HEK293 (cell line): ENCODE results near the gene AOC2.

Experiments
- CTCF ChIA-PET: fragments of 350-600 bp; formaldehyde crosslinking; extraction: SDS; loops from one replicate; lab custom pipeline; 2021; ENCODE audit warnings: antibody characterized with exemption; lab: Yijun Ruan, JAX
- POLR2A ChIA-PET: fragments of 300-600 bp; formaldehyde crosslinking; extraction: SDS; loops from one replicate; lab custom pipeline; 2020; ENCODE audit warnings: antibody characterized with exemption, inconsistent platforms; lab: Yijun Ruan, JAX
- H3K27ac ChIP-seq: fragments of 200-500 bp; sonication (Bioruptor generic); 2 replicates; pipeline ENCODE4 v1.5.1; 2014; ENCODE audit warnings: low read depth, low read length, control low read depth, inconsistent platforms; ENCODE audit errors: extremely low read depth
- H3K36me3 ChIP-seq, 2 experiments: fragments of 200-500 bp in 1 of 2; sonication (Bioruptor generic) in 1 of 2; 1 replicate in 1 of 2; 2 replicates in 1 of 2; pipeline ENCODE4 v1.5.1; 2014 to 2017; ENCODE audit warnings: inconsistent platforms in 2 of 2, low read length in 2 of 2; ENCODE audit not compliant: control insufficient read depth in 2 of 2, insufficient read depth in 1 of 2
- H3K4me1 ChIP-seq: fragments of 200-500 bp; sonication (Bioruptor generic); 2 replicates; pipeline ENCODE4 v1.5.1; 2014; ENCODE audit warnings: mild to moderate bottlenecking, low read length, inconsistent platforms; ENCODE audit not compliant: control insufficient read depth, insufficient read depth
- H3K4me3 ChIP-seq: 2 replicates; pipeline ENCODE4 v1.5.1; 2011; ENCODE audit warnings: low read depth, mild to moderate bottlenecking, control low read depth, low read length, moderate library complexity
- H3K9me3 ChIP-seq: fragments of 200-500 bp; sonication (Bioruptor generic); 2 replicates; pipeline ENCODE4 v1.5.1; 2014; ENCODE audit warnings: low read depth, low read length, inconsistent platforms; ENCODE audit not compliant: control insufficient read depth, insufficient read depth
- MEIS1 ChIP-seq: sonication (generic); formaldehyde crosslinking; IDR thresholded peaks from 2 replicates; pipeline ENCODE4 v1.8.1; 2022; ENCODE audit warnings: missing genetic modification reagents, mild to moderate bottlenecking, borderline replicate concordance
- ZBTB26 ChIP-seq: fragments of 450-650 bp; formaldehyde crosslinking; optimal IDR thresholded peaks from 2 replicates; pipeline ENCODE3; 2016; ENCODE audit warnings: missing biosample characterization, mild to moderate bottlenecking, missing genetic modification characterization
- ZNF112 ChIP-seq: fragments of 450-650 bp; formaldehyde crosslinking; IDR thresholded peaks from 2 replicates; pipeline ENCODE4 v1.5.0; 2017; ENCODE audit warnings: missing biosample characterization, missing genetic modification characterization
- ZNF148 ChIP-seq: fragments of 450-650 bp; formaldehyde crosslinking; IDR thresholded peaks from 2 replicates; pipeline ENCODE4 v1.5.0; 2017; ENCODE audit warnings: missing biosample characterization, missing genetic modification characterization, borderline replicate concordance
- ZNF157 ChIP-seq: fragments of 450-650 bp; formaldehyde crosslinking; IDR thresholded peaks from 2 replicates; pipeline ENCODE4 v1.5.1; 2016; ENCODE audit warnings: missing biosample characterization, missing genetic modification characterization
- ZNF2 ChIP-seq: fragments of 450-650 bp; formaldehyde crosslinking; IDR thresholded peaks from 2 replicates; pipeline ENCODE4 v1.5.1; 2016; ENCODE audit warnings: missing biosample characterization, missing genetic modification characterization
- ZNF202 ChIP-seq: fragments of 450-650 bp; formaldehyde crosslinking; IDR thresholded peaks from 2 replicates; pipeline ENCODE4 v1.5.1; 2016; ENCODE audit warnings: missing biosample characterization, missing genetic modification characterization, borderline replicate concordance
- ZNF302 ChIP-seq: fragments of 450-650 bp; formaldehyde crosslinking; IDR thresholded peaks from 2 replicates; pipeline ENCODE4 v1.5.1; 2016; ENCODE audit warnings: missing biosample characterization, missing genetic modification characterization, low read depth
- ZNF324 ChIP-seq: fragments of 450-650 bp; formaldehyde crosslinking; IDR thresholded peaks from 2 replicates; pipeline ENCODE4 v1.5.1; 2016; ENCODE audit warnings: missing biosample characterization, missing genetic modification characterization
- ZNF335 ChIP-seq: fragments of 450-650 bp; formaldehyde crosslinking; conservative IDR thresholded peaks from 2 replicates; pipeline ENCODE4 v1.5.1; 2016; ENCODE audit warnings: missing biosample characterization, missing genetic modification characterization
- ZNF366 ChIP-seq: fragments of 450-650 bp; formaldehyde crosslinking; conservative IDR thresholded peaks from 2 replicates; pipeline ENCODE4 v1.5.1; 2016; ENCODE audit warnings: missing biosample characterization, missing genetic modification characterization
- ZNF391 ChIP-seq: fragments of 450-650 bp; formaldehyde crosslinking; IDR thresholded peaks from 2 replicates; pipeline ENCODE4 v1.5.1; 2016; ENCODE audit warnings: low read depth, missing biosample characterization, missing genetic modification characterization, borderline replicate concordance
- ZNF398 ChIP-seq: fragments of 450-650 bp; formaldehyde crosslinking; IDR thresholded peaks from 2 replicates; pipeline ENCODE4 v1.5.1; 2017; ENCODE audit warnings: missing biosample characterization, missing genetic modification characterization
- ZNF488 ChIP-seq: fragments of 450-650 bp; formaldehyde crosslinking; IDR thresholded peaks from 2 replicates; pipeline ENCODE4 v1.5.1; 2016; ENCODE audit warnings: missing biosample characterization, missing genetic modification characterization
- ZNF510 ChIP-seq: fragments of 450-650 bp; formaldehyde crosslinking; IDR thresholded peaks from 2 replicates; pipeline ENCODE4 v1.5.1; 2018; ENCODE audit warnings: mild to moderate bottlenecking, missing genetic modification characterization, missing biosample characterization; ENCODE audit not compliant: insufficient replicate concordance
- ZNF544 ChIP-seq: fragments of 450-650 bp; formaldehyde crosslinking; IDR thresholded peaks from 2 replicates; pipeline ENCODE4 v1.5.0; 2017; ENCODE audit warnings: missing biosample characterization, missing genetic modification characterization
- ZNF610 ChIP-seq: fragments of 450-650 bp; formaldehyde crosslinking; IDR thresholded peaks from 2 replicates; pipeline ENCODE4 v1.5.1; 2016; ENCODE audit warnings: missing biosample characterization, missing genetic modification characterization, borderline replicate concordance
- ZNF777 ChIP-seq: fragments of 450-650 bp; formaldehyde crosslinking; IDR thresholded peaks from 2 replicates; pipeline ENCODE4 v1.5.1; 2017; ENCODE audit warnings: missing biosample characterization, missing genetic modification characterization, borderline replicate concordance
- ZNF830 ChIP-seq: fragments of 450-650 bp; IDR thresholded peaks from 2 replicates; pipeline ENCODE4 v1.5.0; 2018; ENCODE audit warnings: missing biosample characterization, missing genetic modification characterization, low read depth, mild to moderate bottlenecking, moderate library complexity
- ZSCAN23 ChIP-seq: fragments of 450-650 bp; formaldehyde crosslinking; IDR thresholded peaks from 2 replicates; pipeline ENCODE4 v1.5.1; 2016; ENCODE audit warnings: missing biosample characterization, missing genetic modification characterization

The AOC2 gene

GRCh38 chr17:42844761-42845555 lies 578 bp downstream of the AOC2 start (continued):
- no peak for TF ChIP-seq ZNF510 (tag by site-specific recombination)
- no peak for TF ChIP-seq ZNF398 (tag by site-specific recombination)
- TF ChIP-seq ZNF112: no peak
- TF ChIP-seq ZNF830 (tag by site-specific recombination): no peak
- TF ChIP-seq ZNF335 (tag by site-specific recombination): no peak

GRCh38 chr17:42845556-42845917 lies 1.2 kb downstream of the AOC2 start:
- Histone ChIP-seq H3K27ac (no peak overlapping the region), H3K36me3 (peaks cover 13 to 56% of the 10 kb centered on the region in 2 experiments), H3K9me3 (no peaks in the 10 kb centered on the region), H3K4me3 (no peak overlapping the region), H3K4me1 (no peaks in the 10 kb centered on the region)
- ChIA-PET POLR2A (interaction anchor here (0.6 to 4.7 kb wide), 5 partner anchors 12 to 304 kb away, joined by 3 to 25 read pairs (median 6); partner anchors contain the start of genes BECN1, PSME3 and RPL27), CTCF (interaction anchor here (0.5 to 5.4 kb wide), 7 partner anchors 42 to 828 kb away, joined by 3 to 81 read pairs (median 4); partner anchors contain the start of gene RPL27)
- TF ChIP-seq ZNF610 (tag by site-specific recombination) (no peak), ZNF157 (no peak), ZNF544 (tag by site-specific recombination) (no peak), ZNF2 (tag by site-specific recombination) (no peak), MEIS1 (CRISPR knock-in tag) (no peak), ZSCAN23 (no peak), ZNF148 (tag by site-specific recombination) (no peak), ZNF324 (tag by site-specific recombination) (no peak), ZNF488 (no peak), ZNF391 (tag by site-specific recombination) (no peak)

GRCh38 chr17:42845918-42846593 lies 1.7 kb downstream of the AOC2 start:
- peaks cover 8 to 51% of the 10 kb centered on the region in 2 experiments for H3K36me3 ChIP-seq
- TF ChIP-seq ZNF488: no peak
- no peak for TF ChIP-seq ZNF366 (tag by site-specific recombination)
- no peak for TF ChIP-seq ZNF777 (tag by site-specific recombination)
- no peak for TF ChIP-seq ZNF302 (tag by site-specific recombination)
- no peak for TF ChIP-seq ZBTB26 (tag by site-specific recombination)
- no peak for TF ChIP-seq ZNF202 (tag by site-specific recombination)
- no peak overlapping the region for H3K27ac ChIP-seq
- ChIA-PET CTCF (interaction anchor here (0.5 to 5.4 kb wide), 6 partner anchors 71 to 178 kb away, joined by 3 to 81 read pairs (median 9); partner anchors contain the start of gene RPL27), POLR2A (interaction anchor here (0.6 to 4.7 kb wide), 5 partner anchors 13 to 152 kb away, joined by 4 to 25 read pairs (median 6); partner anchors contain the start of genes BECN1, PSME3, RPL27 and VPS25)
- H3K9me3 ChIP-seq: no peaks in the 10 kb centered on the region
- H3K4me1 ChIP-seq: no peaks in the 10 kb centered on the region
- H3K4me3 ChIP-seq: no peak overlapping the region
